Breast epithelium (tissue), 4 donors: Measurements from ENCODE around the gene GLCE. TPM values are rescaled to one million over a fixed set of nuclear protein-coding genes. Genes with fewer than 3 reads are reported as not detected.
"Not testable (repeated sequence)": the region's sequence is repeated elsewhere in the genome, so short reads cannot be mapped to it uniquely, and the experiment has no call there.

Experiments used
- DNase-seq, 2 donors: peaks; one replicate each; pipeline ENCODE4 v3.0.0-alpha.2; 2019; ENCODE audit warnings: low spot score in 2 of 2
- H3K27ac ChIP-seq, 2 donors: fragments of 200-600 bp; sonication (generic) in 1 of 2; one replicate each; pipeline ENCODE4 v1.5.1; 2016 to 2019; ENCODE audit warnings: mild to moderate bottlenecking in 1 of 2
- H3K27me3 ChIP-seq, 2 donors: fragments of 200-600 bp; sonication (generic) in 1 of 2; one replicate each; pipeline versions ENCODE4 v1.5.1 to v1.6.0; 2017 to 2019; ENCODE audit warnings: control low read depth in 1 of 2, mild to moderate bottlenecking in 1 of 2
- H3K36me3 ChIP-seq: fragments of 200-600 bp; one replicate; pipeline ENCODE4 v1.5.1; 2019
- H3K4me1 ChIP-seq, 2 donors: fragments of 200-600 bp; sonication (generic); one replicate each; pipeline ENCODE4 v1.5.1; 2016 to 2019; ENCODE audit warnings: control low read depth in 1 of 2
- H3K4me3 ChIP-seq, 3 donors: fragments of 200-600 bp; sonication (generic); 1 replicate in 2 of 3; 2 replicates in 1 of 3; pipeline ENCODE4 v1.5.1; 2016 to 2019; ENCODE audit warnings: mild to moderate bottlenecking in 3 of 3, moderate library complexity in 2 of 3
- H3K9me3 ChIP-seq, 2 donors: fragments of 200-600 bp; sonication (generic) in 1 of 2; one replicate each; pipeline ENCODE4 v1.5.1; 2016 to 2019; ENCODE audit warnings: control low read depth in 1 of 2
- POLR2A ChIP-seq: fragments of 450-650 bp; IDR thresholded peaks from one replicate; pipeline ENCODE4 v1.6.1; 2016; ENCODE audit warnings: antibody characterized with exemption, mild to moderate bottlenecking, moderate library complexity
- POLR2AphosphoS5 ChIP-seq, 3 donors: sonication (generic); formaldehyde crosslinking; IDR thresholded peaks; one replicate each; pipeline ENCODE4 v1.6.1; 2017; ENCODE audit warnings: antibody characterized with exemption in 3 of 3
- intact Hi-C: fragments of 100-400 bp; cut with DNase I; formaldehyde crosslinking; loops from one replicate; pipeline ENCODE4 v1.15.1; 2023; ENCODE audit warnings: low total_unique reads
- total RNA-seq, 3 donors: library from RNA; depleted of rRNA; stranded (reverse); fragments of >200 nt; gene quantifications; one replicate each; pipeline ENCODE4 v1.1.0, GENCODE V29; 2016
- TF ChIP-seq, protein P1 (sequence below), 3 donors: fragments of 450-650 bp; IDR thresholded peaks; one replicate each; pipeline ENCODE4 v1.5.1; 2016 to 2017; ENCODE audit warnings: antibody characterized with exemption in 3 of 3, mild to moderate bottlenecking in 3 of 3, moderate library complexity in 3 of 3

Gene GLCE
- total RNA-seq, 3 donors from 2014 or later = 15.0 to 52.2 (median 28.8) TPM

DNA sequence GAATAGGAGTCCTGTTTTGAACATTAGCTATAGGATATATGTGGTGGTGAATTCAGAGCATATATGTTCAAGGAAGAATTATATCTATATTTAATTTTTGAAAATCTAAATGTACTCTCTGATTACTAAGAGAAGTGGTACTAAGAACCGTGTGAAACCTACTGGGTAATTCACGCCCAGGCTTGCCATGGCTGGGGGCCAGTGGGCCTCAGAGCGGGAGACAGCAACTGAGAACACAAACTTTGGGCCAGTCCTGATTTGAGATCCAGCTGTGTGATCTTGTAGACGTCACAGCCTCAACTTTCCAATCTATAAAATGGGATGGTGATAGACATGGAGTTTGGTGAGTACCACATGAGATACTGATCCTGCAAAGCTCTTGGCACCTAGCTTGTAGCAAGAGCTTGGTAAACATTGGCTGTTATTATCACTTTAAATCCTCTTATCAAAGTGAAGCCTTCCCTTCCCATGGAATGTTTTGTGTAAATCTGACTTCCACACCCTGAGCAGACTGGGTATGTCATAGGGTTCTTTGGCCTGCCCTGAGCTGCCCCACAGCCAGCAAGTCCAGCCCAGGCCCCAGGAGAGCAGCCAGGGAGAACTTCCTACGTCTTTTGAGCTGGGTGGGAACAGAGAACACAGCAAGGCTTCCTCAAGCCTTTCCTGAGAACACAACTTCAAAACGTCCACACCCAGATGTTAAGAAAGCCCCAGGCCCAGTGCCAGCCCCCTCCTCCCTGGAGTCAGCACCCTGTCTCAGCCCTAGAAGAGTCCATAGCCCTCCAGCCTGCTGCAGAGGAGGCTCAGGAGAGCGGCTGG is 130.1 kb downstream of the GLCE start:
- H3K27me3 ChIP-seq = no peaks in the 10 kb centered on the region
- no peaks in the 10 kb centered on the region for H3K9me3 ChIP-seq
- intact Hi-C loops = no loop called here
- no peak overlapping the region for H3K27ac ChIP-seq
- TF ChIP-seq POLR2A = no peak
- TF ChIP-seq, protein P1, sequence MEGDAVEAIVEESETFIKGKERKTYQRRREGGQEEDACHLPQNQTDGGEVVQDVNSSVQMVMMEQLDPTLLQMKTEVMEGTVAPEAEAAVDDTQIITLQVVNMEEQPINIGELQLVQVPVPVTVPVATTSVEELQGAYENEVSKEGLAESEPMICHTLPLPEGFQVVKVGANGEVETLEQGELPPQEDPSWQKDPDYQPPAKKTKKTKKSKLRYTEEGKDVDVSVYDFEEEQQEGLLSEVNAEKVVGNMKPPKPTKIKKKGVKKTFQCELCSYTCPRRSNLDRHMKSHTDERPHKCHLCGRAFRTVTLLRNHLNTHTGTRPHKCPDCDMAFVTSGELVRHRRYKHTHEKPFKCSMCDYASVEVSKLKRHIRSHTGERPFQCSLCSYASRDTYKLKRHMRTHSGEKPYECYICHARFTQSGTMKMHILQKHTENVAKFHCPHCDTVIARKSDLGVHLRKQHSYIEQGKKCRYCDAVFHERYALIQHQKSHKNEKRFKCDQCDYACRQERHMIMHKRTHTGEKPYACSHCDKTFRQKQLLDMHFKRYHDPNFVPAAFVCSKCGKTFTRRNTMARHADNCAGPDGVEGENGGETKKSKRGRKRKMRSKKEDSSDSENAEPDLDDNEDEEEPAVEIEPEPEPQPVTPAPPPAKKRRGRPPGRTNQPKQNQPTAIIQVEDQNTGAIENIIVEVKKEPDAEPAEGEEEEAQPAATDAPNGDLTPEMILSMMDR (IDR thresholded peaks at IDR 0.05) = no peak
- TF ChIP-seq POLR2AphosphoS5 (IDR thresholded peaks at IDR 0.05) = no peak
- H3K4me3 ChIP-seq = no peak overlapping the region
- no peaks in the 10 kb centered on the region for H3K36me3 ChIP-seq
- H3K4me1 ChIP-seq = no peaks in the 10 kb centered on the region
- DNase-seq = no peak

DNA sequence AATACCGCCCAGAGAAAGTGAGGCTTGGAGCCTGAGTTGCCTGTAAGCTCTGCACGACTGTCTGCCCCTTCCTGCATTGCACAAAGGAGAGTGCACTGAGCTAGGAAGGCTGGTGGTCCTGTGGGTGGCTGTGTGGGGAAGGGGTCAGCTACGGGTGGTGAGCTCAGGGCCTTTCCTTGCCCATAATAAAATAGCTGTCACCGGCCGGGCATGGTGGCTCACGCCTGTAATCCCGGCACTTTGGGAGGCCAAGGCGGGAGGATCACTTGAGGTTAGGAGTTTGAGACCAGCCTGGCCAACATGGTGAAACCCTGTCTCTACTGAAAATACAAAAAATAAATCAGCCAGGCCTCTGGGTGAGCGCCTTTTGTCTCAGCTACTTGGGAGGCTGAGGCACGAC is 131.2 kb downstream of the GLCE start:
- H3K36me3 ChIP-seq, H3K4me1 ChIP-seq, H3K27ac ChIP-seq, H3K27me3 ChIP-seq, intact Hi-C loops, H3K9me3 ChIP-seq, DNase-seq, H3K4me3 ChIP-seq: not testable (repeated sequence)

DNA sequence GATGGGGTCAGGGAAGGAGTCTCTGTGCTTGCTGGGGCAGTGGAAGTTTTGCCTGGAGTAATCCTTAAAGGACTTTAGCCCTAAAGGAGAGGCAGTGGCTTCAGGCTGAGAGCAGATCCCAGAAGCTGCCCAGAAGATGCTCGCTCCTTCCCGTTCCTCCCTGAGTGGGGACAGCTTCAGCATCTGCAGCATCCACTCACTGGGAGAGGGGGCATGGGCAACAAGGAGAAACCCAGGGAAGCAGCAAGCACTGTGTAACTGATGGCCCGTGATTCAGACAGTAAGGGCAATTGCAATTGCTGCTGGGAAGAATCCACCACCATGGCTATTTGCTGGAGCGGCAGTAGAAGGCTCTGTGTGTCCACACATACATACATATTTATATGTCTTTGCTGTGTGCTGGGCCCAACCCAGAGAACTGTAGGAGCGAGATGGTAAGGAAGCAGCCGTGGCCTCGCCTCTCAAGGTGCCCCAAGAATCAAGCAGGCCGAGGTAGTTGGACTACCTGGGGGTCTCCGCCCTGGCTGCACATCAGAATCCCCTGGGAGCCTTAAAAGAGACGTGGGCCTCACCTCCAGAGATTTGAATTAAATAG is 132.5 kb downstream of the GLCE start:
- no peak overlapping the region for H3K27ac ChIP-seq
- no peak for DNase-seq
- H3K4me3 ChIP-seq = no peak overlapping the region
- intact Hi-C loops = no loop called here
- no peaks in the 10 kb centered on the region for H3K36me3 ChIP-seq
- no peaks in the 10 kb centered on the region for H3K27me3 ChIP-seq
- TF ChIP-seq POLR2AphosphoS5 (IDR thresholded peaks at IDR 0.05) (no peak), POLR2A (no peak)
- TF ChIP-seq, protein P1 (IDR thresholded peaks at IDR 0.05) = no peak
- H3K4me1 ChIP-seq = no peaks in the 10 kb centered on the region
- no peaks in the 10 kb centered on the region for H3K9me3 ChIP-seq

GRCh38 chr15:69293741-69294615 is 133.5 kb downstream of the GLCE start:
- H3K9me3 ChIP-seq = no peaks in the 10 kb centered on the region
- no peaks in the 10 kb centered on the region for H3K4me1 ChIP-seq
- no peak for DNase-seq
- intact Hi-C loops = no loop called here
- H3K27me3 ChIP-seq = no peaks in the 10 kb centered on the region
- TF ChIP-seq, protein P1 (IDR thresholded peaks at IDR 0.05) = no peak
- no peak for TF ChIP-seq POLR2AphosphoS5 (IDR thresholded peaks at IDR 0.05)
- no peak for TF ChIP-seq POLR2A
- H3K4me3 ChIP-seq = no peak overlapping the region
- no peak overlapping the region for H3K27ac ChIP-seq
- H3K36me3 ChIP-seq = no peaks in the 10 kb centered on the region

DNA sequence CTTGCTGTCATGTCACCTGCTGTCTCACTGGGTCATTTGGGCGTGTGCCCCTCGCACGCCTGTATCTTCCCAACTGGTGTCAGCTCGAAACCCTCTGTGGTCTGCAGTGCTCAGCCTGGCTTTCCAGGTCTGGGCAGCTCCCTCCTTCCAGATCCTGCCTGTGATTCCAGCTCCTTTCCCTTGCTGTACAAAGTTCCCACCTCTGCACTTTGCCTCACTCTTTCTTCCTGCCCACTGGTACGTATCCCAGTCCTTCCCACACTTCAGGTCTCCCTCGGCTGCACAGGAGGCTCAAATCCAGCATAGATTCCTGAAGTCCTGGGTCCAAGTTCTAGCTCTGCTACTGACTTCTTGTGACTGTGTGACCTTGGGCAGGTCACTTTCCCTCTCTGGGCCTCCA is 136.2 kb downstream of the GLCE start:
- no peak for TF ChIP-seq POLR2AphosphoS5 (IDR thresholded peaks at IDR 0.05)
- Histone ChIP-seq H3K4me3 (no peak overlapping the region), H3K4me1 (peaks cover 0 to 4% of the 10 kb centered on the region in 2 donors), H3K36me3 (no peaks in the 10 kb centered on the region), H3K27ac (no peak overlapping the region), H3K27me3 (no peaks in the 10 kb centered on the region), H3K9me3 (no peaks in the 10 kb centered on the region)
- intact Hi-C loops = no loop called here
- no peak for DNase-seq
